ENCODE results near the gene ZG16B. TPM values are rescaled to one million over a fixed set of nuclear protein-coding genes. Genes with fewer than 3 reads are reported as not detected.

Gene ZG16B, protein sequence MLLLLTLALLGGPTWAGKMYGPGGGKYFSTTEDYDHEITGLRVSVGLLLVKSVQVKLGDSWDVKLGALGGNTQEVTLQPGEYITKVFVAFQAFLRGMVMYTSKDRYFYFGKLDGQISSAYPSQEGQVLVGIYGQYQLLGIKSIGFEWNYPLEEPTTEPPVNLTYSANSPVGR
- 0.20 and 0.47 TPM in 2 replicates for total RNA-seq (2014; rRNA removed; shearing (Covaris generic))
- 0.25 TPM in 1 of 2 replicates, not detected in the other for polyA plus RNA-seq (2015; cell fraction: cytosol; rRNA removed)
- 0.19 and 0.48 TPM in 2 replicates for polyA plus RNA-seq (2015; cell fraction: nucleus; rRNA removed)

- DNase-seq (ENCODE audit: low read depth): no peak
These were observed at the start of gene ZG16B for GRCh38 chr16:2829501-2830354. TSS of gene ZG16B (plus strand) at chr16:2830303. CDS start at chr16:2830442, 139 bp downstream.

DNA sequence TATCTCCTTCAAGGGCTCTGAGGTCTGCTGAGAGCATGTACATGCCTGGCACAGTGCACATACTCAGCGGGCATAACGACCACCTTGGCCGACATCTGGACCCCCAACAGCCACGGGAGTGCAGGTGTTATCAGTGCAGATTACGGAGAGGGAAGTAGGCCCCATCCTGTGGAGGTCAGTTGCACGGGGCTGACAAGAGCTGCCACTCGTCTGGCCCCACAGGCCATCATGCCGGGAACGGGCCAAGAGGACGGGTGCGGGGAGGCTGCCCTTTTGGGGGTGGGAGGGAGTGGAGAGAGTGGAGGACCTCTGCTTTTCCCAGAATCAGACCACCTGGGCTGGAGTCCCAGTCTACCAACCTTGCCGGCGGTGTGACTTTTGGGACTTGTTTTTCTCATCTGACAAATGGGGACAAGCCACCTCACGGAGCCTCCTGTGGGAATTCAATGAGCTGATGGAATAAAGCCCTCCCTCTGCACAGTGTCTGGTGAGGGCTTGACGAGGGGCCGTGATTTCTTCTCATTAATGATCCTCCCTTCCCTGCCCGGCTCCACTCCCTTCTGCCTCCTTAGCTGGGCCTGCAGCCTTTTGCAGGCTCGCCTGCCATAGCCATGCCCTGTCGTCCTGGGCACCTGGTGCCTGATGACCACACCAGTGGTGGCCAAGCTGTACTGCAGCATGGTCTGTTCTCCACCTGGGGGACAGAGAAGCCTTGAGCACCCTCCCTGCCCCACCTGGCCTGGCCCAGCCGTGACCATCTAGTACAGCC, 47.3 kb upstream of the ZG16B start:
- no peak for DNase-seq (ENCODE audit: low read depth)

GRCh38 chr16:2783581-2784357, 46.3 kb upstream of the ZG16B start:
- no peak for DNase-seq (ENCODE audit: low read depth)

- no peak for DNase-seq (ENCODE audit: low read depth)
These were observed 45.6 kb upstream of the ZG16B start for GRCh38 chr16:2784358-2785100.

DNA sequence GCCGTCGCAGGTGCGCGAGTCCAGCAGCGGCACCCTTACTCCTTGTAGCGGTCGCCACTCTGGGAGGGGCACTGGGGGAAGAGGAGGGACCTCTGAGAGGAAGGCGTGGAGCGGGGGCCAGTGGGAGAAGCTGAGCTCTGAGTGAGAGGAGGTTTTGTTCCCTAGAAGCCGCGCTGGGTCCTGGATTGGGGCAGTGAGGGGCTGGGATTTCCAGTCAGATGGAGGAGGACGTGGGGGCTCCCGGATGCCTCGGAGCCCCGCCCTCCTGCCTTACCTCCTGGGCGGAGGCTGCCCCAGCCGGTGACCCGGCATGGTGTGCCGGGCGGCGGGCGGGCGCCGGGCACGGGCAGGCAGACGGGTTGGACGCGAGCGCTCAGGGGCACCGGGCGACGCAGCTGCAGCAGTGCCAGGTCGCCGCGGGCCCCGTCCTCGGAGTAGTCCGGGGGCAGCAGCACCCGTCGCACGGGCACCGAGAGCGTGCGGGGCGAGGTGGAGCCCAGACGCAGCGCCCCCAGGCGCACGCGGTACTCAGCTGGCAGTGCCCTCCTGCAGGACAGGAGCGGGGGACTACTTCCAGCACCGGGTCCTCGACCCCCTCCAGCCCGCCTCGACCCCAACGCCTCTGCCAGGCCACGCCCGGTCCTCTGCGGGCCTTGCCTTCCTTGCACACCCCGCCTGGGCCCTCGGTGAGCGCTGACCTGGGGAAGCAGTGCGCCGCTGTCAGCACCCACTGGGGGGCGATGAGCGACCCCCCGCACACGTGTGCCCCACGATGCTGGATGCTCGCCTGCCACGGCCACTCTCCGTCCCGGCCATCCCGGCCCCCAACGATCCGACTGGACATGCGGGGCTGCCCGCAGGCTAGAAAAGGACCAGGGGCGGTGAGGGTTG, 44.8 kb upstream of the ZG16B start:
- DNase-seq (ENCODE audit: low read depth): no peak

DNA sequence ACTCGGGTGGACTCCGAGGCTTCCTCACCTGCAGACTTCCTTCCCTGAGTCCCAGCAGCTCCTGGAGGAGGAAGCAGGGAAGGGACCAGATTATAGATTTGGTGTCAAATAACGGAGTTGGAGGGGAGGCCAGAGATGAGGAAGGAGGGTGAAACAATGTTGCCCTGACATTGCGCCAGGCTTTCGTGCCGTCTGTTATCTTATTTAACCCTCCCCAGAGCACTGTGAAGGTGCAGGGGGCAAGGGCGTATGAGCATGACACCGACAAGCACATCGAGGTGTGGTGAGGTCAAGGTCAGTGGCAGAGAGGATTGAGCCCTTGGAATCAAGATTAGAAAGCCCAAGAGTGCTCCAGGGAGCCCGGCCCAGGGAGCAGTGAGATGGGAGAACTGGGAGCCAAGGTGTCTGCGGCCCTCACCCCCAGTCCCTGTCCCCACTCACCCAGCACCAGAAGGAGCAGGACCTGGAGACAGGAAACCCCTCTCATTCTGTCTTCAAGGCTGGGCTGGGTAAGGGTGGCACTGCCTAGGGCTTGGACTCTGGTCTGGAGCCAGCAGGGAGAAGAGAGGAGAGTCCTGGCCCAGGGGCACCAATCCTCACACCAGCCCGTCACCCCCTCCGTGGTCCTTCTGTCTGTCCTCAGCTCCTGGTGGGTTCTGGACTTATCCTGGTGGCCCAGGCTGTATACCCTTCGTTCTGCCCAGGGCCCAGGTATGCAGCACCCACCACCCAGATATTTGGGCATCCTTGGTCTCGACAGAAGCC, 43.9 kb upstream of the ZG16B start:
- no peak for DNase-seq (ENCODE audit: low read depth)

DNA sequence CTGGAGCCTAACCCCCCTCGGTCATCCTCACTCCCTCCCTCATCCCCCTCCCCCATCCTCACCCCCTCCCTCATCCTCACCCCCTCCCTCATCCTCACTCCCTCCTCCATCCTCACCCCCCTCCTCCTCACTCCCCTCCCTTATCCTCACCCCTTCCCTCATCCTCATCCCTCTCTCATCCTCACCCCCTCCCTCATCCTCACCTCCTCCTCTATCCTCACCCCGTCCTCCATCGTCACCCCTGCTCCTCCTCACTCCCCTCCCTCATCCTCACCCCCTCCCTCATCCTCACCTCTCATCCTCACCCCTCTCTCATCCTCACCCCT, 43.3 kb upstream of the ZG16B start:
- DNase-seq (ENCODE audit: low read depth): no peak

- DNase-seq (ENCODE audit: low read depth): no peak
These were observed 42.7 kb upstream of the ZG16B start, which contains the start of gene PRSS33 for GRCh38 chr16:2787406-2787805. TSS of gene PRSS33 (minus strand) at chr16:2787560. CDS start at chr16:2786547, 1,013 bp downstream.

DNA sequence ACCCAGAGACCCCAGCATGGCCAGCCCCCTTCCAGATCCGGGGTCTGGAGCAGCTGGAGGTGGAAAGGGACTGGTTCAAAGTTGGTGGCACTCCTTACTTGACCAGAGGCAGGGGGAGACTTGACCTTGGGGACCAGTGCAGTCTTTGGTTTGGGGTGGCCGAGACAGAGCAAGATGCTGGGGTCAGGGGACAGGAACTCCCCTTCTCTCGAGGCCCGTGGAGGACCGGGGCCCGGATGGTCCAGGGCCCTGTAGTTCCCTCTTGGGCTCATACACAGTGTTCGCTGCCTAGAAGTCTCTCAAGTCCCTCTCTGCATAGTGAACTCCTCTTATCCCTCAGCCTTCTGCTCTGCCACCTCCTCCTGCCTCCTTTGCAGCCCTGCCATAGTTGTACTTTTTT, 42.1 kb upstream of the ZG16B start:
- no peak for DNase-seq (ENCODE audit: low read depth)

DNA sequence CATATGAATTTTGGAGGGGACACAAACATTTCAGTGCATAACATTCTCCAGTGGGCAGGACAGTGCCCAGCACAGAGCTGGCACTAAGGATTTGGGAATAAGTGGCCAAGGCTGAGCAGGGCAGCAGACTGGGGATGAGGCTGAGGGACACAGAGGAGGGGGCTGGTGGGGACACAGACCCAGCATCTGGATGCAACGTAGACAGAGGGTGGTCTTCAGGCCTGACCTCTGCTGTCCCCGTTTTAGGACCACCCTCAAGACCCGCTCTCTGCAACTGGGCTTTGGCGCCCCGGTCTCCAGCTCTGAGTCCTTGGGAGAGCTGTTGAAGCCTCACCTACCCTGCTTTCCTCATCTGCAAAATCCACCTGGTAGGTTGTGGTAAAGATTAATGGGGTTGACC, 39.5 kb upstream of the ZG16B start:
- no peak for DNase-seq (ENCODE audit: low read depth)

- no peak for DNase-seq (ENCODE audit: low read depth)
These were observed 38.9 kb upstream of the ZG16B start for GRCh38 chr16:2791174-2791573.

- DNase-seq (ENCODE audit: low read depth): no peak
These were observed 37.2 kb upstream of the ZG16B start for GRCh38 chr16:2792940-2793339.

DNA sequence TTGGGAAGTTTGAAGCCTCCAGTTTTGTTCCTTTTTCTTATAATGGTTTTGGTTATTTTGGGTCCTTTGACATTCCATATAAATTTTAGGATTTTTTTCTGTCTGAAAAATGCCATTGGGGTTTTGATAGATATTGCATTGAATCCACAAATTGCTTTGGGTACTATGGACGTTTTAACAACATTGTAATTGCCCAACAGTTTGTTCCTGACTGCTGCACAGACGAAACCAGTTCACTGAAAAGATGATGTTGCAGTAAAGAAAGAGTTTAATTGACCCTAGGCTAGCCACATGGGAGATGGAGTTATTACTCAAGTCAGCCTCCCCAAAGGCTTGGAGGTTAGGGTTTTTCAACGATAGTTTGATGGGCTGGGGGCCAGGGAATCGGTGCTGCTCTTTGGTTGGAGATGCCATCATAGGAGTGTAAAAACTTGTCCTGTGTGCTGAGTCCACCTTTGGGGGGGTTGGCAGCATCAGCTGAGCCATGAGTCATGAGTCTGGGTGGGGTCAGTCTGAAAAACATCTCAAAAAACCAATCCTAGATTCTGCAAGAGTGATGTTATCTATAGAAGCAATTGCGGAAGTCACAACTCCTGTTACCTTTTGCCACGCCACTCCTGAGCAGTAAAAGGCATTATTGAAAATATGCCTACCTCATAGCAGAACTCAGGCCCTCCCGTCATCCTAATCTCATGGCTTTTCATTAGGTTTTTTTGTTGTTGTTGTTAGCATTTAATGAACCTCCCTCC, 34.5 kb upstream of the ZG16B start:
- peak; percentile 32 for DNase-seq (ENCODE audit: low read depth)

- DNase-seq (ENCODE audit: low read depth): no peak
These were observed 31.3 kb upstream of the ZG16B start for GRCh38 chr16:2798723-2799204.

DNA sequence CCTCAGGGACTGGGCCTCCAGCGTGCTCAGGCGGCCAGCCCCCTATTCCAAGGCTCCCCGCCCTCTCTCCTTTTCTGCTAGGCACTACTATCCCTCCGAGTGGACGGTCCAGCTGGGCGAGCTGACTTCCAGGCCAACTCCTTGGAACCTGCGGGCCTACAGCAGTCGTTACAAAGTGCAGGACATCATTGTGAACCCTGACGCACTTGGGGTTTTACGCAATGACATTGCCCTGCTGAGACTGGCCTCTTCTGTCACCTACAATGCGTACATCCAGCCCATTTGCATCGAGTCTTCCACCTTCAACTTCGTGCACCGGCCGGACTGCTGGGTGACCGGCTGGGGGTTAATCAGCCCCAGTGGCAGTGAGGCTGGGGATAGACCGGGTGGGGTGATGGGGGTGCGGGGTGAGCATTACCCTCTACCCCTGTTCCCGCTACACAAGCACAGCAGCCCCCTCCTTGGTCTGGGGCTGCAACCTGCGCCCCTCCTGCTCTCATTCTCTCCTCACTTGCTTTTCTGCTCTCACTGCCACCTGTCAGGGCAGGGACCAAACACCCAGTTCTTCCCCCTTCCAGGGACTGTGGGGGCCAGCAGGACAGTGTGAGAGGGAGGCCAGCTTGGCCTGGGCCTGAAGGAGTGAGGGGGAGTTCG, 30.8 kb upstream of the ZG16B start:
- no peak for DNase-seq (ENCODE audit: low read depth)

DNA sequence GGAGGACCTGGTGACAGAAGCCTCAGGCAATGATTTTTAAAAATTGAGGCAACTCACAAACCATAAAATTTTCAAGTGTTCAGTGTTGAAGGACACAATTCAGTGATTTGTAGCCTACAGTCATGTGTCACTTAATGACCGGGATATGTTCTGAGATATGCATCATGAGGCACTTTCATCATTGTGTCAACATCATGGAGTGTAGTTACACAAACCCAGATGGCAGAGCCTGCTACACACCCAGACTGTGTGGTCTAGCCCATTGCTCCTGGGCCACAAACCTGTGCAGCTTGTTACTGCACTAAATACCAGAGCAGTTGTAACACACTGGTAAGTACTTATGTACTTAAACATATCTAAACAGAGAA, 30.3 kb upstream of the ZG16B start:
- DNase-seq (ENCODE audit: low read depth): no peak

DNA sequence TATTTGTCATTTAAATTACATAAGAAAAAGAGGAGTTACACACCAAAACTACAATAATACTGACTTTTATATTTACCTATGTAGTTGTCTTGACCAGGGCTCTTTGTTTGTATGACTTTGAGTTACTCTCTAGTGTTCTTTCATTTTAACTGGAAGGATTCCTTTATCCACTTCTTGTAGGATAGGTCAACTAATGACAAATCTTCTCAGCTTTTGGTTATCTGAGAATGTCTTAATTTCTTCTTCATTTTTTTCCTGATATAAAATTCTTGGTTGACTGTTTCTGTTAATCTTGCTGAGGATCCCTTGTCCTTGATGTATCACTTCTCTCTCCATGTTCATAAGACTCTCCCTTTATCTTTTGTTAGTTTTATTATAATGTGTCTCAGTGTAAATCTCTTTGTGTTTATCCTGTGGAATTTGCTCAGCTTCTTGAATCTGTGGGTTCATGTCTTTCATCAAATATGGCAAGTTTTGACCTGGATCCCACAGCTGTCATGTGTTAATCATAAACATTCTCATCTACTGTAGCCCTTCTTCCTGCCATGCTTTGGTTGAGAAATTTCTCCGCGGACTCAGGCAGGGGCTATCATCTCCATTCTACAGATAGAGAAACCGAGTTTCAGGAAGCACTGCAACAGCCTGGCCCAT, 26.4 kb upstream of the ZG16B start:
- DNase-seq (ENCODE audit: low read depth): no peak
